Activated T-cell treated with anti-CD3 and anti-CD28 coated beads for 24 hours (primary cell): ENCODE results near the gene SIGLEC11.
A peak's percentile ranks its signal among the peaks of the same experiment; 100 is the strongest.
"Not testable (repeated sequence)": the region's sequence is repeated elsewhere in the genome, so short reads cannot be mapped to it uniquely, and the experiment has no call there.

Experiments used
- DNase-seq: peaks from one replicate; pipeline ENCODE4 v3.0.0-alpha.2; 2020; ENCODE audit warnings: low read depth

Gene SIGLEC11

DNA sequence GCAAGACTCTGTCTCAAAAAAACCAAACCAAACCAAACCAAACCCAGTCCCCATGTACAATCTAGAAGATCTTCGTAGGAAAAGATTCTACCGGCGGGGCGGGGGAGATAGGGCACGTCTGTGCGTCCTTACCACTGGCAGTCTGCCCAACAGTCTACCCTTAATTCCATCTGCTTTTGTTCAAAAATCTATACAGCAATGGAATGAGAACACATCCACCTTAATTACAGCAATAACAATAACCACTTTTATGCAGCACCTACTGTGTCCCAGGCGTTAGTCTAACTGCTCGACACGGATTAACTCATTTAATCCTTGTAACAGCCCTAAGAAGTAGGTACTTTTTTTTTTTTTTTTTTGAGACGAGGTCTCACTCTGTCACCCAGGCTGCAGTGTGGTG, 34.5 kb downstream of the SIGLEC11 start:
- no peak for DNase-seq

DNA sequence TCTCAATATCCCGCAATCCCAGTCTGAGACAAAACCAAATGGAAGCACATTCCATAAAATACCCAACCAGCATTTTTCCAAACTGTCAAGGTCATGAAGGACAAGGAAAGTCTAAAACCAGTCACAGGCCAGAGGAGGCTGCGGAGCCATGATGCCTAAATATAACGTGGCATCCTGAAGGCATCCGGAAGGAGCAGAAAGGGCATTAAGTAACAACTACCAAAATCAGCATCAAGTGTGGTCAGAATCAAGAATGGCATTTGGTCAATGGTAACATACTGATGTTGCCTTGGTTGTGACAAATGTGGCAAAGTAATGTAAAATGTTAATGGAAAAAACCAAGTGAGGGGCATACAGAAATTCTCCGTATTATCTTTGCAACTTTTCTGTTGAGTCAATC, 35.5 kb downstream of the SIGLEC11 start:
- no peak for DNase-seq

DNA sequence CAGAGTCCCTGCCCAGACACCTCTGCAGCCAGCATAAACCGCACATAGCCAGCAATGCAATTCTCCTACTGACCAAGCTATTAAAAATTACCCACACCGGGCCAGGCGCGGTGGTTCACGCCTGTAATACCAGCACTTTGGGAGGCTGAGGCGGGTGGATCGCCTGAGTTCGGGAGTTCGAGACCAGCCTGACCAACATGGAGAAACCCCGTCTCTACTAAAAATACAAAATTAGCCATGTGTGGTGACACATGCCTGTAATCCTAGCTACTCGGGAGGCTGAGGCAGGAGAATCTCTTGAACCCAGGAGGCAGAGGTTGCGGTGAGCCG, 36.1 kb downstream of the SIGLEC11 start:
- not testable (repeated sequence) for DNase-seq

DNA sequence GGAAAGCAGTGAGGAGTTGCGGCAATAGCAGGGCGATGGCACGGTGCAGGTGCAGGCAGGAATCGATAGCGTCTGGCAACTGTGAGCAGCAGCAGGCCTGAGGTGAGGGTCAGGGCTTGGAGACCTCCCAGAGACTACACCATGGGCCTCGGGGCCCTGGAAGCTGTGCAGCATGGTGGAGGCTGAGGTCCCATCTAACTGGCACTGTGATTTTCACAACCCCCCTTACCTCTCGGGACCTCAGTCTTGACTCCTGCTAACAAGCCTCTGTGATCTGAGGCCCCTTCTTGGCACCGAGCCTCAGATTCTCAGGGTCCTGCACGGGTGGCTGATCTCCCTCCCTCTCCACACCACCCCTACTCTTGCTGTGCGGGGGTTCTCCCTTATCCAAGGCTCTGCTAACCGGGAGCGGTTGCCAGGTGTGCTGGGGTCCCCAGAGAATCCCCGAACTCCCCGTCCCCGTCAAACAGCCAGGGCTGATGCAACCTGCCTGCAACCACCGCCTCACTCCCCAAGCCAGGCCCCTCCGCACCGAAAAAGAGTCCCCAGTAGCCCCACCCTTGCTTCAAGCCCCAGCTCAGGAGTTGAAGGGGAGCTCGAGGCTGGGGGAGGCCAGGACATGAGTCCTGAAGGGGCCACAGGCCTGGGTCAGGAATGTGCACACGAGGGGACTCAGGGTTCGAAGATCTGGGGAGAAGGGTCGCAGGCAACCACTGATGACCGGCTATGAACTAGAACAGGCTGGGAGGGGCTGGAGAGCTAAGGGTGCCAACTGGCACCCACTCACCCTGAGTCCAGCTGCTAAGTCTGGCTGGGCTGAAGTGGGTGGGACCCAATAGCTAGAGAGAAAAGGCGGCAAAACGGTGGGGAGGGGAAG, 36.7 kb downstream of the SIGLEC11 start:
- DNase-seq = no peak

DNA sequence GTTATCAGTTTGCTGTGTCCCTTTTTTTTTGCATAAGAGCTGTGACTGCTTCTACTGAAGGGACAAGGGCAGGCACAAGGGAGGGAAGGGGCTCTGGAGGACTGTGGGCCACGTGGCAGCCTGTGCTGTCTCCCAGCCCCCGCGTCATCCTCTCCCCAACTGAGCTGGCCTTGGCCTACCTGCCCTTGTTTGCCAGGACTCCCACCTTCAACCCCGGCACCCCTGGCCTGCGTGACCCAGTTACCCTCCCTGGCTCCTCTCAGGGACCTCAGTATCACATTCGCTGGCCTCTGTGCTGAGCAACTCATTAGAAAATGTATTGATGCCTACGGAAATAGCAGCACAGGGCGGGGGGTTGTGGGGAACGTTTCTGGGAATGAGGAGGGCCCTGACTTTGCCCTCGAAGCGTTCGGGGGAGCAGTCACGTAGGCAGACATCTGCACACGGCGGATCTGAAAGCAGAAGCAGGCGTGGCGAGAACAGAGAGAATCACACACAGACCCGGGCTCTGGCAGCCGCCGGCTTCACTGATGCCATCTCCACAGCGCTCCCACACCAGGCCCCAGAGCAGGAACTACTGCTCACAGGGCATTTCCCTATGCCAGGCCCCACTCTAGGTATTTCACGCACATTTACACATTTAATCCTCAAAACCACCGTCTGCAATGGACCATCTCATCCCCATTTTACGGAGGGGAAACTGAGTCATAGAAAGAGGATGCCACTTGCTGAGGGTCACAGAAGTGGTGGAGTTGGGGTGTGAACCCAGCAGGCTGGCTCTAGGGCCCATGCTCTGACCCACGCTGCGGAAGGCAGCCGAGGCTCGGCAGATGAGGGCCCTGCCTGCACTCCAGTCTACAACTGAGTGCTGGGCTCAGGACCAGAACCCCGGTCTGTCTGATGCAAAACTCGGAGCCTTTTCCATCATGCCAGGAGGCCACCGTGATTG, 37.6 kb downstream of the SIGLEC11 start:
- DNase-seq = no peak

DNA sequence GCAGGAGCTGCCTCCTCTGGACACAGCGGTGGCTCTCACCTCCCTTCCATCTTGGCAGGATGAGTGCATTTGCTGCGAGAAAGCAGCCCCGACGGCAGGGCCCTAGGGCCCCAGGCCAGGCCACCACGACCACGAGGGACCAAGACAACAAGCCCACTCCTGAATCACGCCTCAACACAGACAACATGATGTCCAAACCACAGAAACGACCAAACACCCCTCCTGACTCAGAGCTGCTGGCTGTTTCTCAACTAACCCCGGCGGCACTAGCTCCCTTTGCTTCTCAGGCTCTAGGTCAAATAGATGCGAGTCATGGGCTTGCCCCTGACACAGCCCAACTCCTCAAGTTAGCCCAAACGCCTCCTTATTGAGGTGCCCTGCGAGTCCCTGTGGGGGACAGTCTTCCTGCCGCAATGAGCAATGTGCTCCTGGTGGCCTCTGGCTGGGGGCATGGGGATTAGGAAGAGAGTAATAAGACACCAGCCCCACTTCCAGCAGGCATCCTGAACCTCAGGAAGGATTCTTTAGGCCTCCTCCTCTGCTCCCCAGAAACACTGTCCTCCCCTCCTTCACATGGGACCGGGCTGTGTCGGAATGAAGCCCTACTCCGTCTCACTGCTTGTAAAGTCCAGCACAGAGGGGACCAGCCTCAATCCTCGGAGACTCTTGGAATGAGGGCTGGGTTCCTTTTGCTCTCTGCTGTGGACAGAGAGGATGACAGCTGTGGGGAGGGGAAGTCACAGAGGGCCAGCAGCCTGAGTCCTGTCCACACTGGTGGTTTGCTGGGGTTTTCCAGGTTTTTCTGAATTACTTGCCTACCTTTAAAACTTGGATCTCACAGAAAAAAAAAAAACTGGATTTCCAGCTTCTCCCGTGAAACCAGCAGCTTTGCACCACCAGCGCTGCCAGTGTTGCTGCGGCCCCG, 38.8 kb downstream of the SIGLEC11 start:
- no peak for DNase-seq

DNA sequence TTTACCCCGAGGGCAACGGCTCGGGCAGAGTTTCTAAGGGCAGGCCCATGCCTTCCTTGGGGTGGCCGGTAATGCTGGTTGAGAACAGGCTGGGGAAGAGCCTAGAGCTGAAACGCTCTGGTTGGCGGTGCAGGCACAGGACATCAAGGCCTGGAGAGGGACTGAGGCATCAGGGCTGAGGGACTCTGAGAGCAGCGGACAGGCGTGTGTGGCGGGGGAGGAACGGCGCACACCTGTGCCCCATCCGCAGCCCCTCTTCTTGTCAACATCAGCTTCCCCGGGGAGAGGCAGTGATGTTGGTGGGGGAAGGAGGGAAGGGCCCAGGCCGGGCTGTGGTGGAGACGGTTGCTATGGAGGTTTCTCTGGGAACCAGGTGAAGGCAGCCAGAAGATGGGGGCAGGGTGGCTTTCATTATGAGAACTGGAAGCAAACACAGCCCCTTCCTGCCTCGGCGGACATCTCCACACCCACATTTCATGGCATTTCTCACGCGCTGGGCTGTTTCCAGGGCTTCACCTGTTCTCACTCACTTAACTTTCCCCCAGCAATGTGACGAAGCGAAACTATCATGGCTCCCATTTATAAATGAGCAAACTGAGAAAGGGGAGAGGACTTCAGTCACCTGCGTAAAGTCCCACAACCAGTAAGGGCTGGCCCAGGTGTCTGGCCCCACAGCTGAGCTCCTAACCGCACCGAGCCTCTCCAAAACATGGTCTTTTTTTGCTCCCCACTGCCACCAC, 40.2 kb downstream of the SIGLEC11 start:
- DNase-seq = no peak

DNA sequence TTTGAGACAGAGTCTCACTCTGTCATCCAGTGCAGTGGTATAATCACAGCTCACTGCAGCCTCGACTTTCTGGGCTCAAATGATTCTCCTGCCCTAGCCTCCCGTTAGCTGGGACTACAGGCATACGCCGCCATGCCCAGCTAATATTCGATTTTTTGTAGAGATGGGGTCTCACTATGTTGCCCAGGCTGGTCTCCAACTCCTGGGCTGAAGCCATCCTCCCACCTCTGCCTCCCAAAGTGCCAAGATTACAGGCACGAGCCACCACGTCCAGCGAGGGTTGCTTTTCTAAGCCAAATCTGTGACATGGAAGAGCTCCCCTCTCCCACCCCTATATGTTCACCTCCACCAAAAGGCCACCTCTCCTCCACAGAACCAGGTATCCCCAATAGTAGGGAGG, 42.9 kb downstream of the SIGLEC11 start:
- DNase-seq = no peak

DNA sequence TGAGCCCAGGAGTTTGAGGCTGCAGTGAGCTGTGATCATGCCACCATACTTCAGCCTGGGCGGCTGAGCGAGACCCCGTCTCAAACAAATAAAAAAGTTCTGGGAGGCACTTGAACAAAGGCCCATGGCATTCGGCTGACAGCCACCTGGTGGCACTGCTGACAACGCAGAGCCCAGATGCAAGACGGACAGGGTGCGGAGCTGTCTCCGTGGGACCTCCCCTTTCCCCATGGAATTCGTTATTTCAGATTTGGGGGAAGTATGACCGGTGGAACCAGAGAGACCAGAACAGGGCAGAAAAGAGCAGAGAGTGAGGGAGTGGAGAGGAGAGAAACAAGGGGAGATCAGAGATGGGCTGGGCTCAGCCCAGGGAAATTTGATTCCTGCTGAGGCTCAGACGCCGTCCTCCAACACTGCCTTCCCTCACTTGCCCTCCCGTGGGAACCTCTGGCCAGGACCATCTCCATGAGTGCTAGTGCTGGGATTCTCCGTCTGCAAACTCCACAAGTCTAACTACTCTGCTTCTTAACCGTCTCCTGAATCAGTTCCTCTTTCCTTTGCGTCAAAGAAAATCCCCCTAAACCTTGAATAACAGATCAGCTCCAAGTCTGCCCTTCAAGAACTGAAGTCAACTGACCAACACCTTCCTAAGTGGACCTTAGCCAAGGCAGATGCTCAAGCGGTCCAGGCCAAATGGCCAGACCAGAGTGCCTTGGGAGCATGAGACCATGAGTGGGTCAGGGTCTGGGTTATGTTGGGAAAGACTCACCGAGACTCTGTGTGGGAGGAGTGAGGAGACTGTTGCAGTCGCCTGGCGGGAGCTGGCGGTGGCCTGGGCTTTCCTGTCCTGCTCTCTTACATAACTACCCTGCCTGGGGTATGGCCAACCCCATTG, 43.9 kb downstream of the SIGLEC11 start:
- DNase-seq = no peak

DNA sequence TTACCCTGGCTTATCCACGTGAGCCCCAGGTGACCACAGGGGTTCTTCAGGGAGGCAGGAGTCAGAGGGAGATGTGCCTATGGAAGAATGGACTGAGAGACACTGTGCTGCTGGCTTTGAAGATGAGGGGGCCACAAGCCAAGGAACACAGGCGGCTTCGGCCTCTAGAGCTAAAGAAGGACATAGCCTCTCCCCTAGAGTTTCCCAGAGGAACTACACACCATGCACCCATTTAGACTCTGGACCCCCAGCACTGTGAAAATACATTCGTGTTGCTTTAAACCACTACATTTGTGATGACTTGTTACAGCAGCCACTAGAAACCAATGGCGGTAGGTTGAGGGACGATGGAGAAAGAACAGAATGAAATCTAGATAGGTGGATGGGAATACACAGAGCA, 45.7 kb downstream of the SIGLEC11 start:
- no peak for DNase-seq

DNA sequence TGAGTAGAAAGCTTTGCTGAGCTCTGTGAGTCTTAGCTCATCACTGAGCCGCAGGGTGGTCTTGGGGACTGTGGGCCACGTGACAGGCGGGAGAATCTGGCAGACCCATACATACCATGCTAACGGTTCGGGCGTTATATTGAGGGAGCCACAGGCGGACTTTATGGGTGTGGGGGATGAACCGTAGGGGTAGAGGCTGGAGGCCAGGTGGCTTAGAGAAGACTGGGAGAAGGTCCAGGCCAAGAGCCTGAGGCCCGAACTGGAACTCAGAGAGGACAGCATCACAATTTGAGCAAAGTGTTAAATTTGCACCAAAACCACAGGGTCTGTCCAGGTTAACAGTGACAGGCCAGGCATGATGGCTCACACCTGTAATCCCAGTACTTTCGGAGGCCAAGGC, 47.3 kb downstream of the SIGLEC11 start:
- no peak for DNase-seq

DNA sequence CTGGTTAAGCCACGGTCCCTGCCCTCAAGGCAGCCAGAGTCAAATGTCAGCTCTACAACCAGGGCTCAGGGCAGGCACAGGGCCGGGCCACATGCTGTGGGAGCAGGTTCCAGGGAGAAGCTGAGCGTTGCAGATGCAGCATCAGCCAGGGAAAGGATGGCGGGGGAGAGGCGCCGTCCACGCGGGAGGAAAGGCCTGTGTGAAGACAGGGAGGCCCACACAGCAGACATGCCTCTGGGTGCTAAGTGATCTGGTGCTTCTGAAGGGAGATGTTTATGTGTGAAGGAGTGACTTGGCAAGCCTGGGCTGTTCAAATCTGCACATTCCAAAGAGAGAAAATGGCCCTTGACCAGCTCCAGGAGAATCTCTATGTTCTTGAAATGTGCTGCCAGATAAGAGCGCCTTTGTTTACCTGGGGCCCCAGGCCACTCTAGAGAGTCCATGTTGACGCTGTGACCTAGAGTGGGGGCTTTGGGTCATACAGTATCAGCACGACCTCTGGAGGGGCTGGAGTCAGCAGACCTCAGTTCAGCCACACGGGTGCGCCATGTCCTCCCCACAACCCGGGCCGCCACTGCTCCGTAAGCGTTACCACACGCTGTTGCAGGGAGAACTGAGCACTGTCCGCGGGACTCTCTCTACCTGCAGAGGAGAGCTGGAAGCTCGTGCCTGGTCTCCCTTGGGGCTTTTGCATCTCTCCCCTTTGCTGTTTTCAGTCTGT, 47.8 kb downstream of the SIGLEC11 start:
- no peak for DNase-seq

DNA sequence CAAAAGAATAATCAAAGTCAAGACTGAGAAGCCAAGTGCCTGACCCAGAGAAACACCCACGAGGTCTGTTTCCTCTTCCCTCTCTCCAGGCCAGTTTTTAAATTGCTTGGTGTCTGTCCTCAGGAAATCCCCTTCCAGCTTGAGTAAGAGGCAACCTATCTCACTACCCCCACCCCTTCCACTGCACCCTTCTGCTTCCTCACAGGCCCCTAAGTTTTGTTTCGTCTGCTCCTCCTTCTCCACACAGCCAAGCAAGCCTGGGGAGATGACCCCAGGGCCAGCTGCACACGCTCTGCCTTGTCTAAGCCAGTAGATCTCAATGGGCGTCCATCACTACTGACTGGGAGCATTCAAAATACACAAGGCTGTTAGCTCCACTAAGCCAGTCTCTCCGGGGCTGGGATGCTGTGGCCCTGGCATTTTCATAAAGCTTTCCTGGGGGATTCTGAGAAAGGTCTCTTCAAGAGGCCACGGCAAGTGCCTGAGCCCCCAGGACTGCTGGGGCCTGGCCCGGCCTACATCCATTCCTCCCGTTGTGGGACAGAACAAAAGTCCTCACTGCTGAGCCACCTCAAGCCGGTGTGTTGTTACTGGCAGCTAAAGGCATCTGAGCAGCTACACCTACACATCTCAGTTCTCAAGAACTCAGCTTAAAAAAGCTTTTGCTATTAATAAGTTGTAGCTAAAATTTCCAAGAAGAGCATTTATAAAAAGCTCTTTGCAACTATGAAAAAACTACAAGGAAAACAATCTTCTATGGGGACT, 49.4 kb downstream of the SIGLEC11 start:
- peak; percentile 25 for DNase-seq

DNA sequence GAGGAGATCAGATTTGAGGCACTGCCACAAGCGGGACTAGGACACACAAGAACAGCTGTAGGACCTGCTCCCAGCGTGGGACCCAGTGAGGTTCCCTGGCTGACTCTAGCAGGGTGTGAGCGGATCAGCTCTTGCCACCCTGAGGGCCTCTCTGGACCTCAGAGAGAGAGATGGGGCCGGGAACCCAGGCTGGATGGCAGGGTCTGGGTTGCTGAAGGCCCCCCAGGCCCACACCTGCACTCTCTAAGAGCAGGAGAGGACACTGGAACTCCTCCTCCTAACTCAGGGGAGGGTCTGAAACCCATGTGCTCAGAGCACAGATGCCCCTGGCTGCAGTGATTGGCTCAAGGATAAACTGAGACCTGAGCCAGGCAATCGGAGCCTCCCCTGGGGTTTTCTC, 50.8 kb downstream of the SIGLEC11 start:
- DNase-seq = no peak

DNA sequence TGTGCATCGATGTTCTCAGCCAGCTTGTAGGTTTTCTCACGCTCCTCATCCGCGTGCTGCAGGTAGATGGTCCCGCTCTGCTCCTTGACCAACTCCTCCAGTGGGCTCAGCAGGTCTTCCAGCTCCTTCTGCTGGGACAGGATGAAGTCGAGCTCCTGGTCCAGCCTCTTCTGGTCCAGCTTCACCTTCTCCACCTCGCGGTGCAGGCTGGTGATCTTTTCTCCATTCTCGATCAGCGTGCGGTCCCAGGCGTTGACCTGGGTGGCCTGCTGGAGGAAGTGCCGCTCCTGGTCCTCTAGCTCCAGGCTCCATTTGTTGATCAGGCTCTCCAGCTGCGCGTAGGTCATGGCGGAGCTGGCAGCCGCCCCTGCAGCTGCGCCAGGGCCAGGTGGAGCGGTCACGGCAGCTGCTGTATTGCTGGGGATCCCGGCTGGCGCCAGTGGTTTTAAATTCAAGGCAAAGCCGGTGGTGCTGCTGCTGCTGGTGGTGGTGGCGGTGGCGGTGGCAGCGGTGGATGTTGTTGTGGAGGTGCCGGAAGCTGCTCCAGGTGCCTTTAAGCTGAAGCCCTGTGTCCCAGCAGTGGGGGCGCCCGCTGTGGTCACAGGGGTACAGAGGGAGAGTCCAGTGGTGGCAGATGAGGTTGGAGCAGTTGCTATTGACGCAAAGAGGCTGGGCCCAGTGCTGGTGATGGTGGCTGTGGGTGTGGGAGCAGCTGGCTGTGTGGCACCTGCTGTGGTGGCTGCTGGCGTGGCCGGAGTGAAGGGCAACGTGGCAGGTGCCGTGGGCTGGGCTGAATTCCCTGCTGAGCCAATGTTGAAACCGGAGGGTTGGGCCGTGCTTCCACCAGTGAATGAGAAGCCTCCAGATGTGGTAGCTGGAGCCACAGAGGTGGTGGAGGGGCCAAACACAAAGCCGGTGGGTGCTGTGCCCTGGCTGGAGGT, 52.2 kb downstream of the SIGLEC11 start:
- DNase-seq = no peak

DNA sequence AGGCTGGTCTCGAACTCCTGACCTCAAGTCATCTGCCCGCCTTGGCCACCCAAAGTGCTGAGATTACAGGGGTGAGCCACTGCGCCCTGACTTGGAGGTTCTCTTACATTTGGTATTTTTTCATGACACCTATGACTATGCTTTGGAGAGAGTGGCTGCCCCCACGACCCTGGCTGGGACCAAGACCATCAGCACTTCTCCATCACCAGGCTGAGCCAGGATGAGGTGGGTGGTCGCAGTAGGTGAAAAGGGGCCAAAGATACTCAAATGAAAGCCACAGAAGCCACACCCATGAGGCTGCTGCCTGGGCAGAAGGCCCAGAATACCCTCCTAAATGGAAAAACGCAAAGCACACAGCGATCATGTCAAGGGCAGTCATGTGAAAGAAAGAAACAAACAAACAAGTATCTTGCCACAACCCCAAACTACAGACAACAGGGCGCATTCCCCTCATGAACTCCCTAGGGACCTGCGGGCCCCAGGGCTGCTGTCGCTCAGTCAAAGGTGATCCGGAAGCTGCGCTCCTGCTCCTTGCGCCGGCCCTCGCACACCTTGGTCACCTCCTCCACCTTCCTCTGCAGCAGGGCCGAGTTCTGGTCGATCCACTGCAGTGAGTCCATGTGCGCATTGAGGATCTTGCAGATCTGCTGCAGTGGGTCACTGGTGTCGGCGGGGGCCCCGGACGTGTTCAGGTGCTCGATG, 53.1 kb downstream of the SIGLEC11 start:
- no peak for DNase-seq
